Urothelium cell line (cell line): ENCODE results near the gene OR7C1.
"Not testable (repeated sequence)": the region's sequence is repeated elsewhere in the genome, so short reads cannot be mapped to it uniquely, and the experiment has no call there.

ENCODE experiments used
- DNase-seq: peaks from one replicate; pipeline ENCODE4 v3.0.0; 2011; ENCODE audit warnings: low spot score, mixed read lengths
- FAIRE-seq: peaks from 2 replicates; lab custom pipeline; 2011; peaks lifted over from hg19 to GRCh38; lab: Jason Lieb, UNC

The OR7C1 gene

DNA sequence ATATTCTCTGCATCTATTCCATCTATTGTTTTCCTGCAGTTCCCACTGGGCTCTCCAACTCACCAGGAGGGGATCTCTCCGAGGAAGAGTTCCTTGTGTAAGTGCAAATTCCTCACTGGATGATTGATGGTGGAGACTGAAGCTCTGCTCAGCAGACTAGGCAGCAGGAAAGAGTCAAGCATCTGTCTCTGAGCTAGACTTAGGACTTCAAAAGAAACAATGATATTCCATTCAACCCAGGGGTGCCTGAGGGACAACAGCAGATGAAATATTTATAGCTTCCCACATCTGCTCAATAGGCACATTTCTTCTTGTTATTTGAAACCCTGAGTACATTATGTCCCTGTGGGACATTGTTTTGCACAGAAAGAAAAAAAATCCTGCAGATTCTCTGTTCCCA lies at the start of gene OR7C1, which contains the start of gene OR7A5:
TSS of gene OR7C1 (minus strand) at position 175 of the 400 bp plus-strand sequence. CDS start 35,049 bp downstream, outside the sequence.
TSS of gene OR7A5 (minus strand) at position 175 of the 400 bp plus-strand sequence. CDS start 6,944 bp downstream, outside the sequence.
- DNase-seq (peak; percentile 6), FAIRE-seq (no peak)

DNA sequence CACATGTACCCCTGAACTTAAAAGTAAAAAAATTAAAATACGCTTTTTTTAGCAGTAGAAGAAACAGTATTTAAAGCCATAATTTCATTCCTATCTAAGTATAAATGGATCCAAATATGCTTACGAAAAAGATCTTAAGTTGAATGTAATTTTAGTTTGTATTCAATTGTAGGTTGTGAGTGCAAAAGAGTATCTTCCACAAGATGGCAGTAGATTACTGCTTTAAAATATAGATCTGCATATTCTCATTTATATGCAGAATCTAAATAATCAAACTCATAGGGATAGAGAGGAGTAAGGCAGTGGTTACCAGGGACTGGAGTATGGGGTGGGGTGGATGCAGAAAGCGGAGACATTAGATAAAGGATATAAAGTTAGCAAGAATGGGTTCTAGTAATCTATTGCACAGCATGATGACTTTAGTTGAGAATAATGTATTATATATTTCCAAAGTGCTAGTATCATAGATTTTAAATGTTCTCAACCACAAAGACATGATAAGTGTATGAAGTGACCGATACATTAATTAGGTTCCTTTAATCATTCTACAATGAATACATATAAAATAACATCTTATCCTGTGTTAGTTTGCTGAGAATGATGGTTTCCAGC lies 36.7 kb upstream of the OR7C1 start:
- FAIRE-seq (no peak), DNase-seq (peak; percentile 5)

DNA sequence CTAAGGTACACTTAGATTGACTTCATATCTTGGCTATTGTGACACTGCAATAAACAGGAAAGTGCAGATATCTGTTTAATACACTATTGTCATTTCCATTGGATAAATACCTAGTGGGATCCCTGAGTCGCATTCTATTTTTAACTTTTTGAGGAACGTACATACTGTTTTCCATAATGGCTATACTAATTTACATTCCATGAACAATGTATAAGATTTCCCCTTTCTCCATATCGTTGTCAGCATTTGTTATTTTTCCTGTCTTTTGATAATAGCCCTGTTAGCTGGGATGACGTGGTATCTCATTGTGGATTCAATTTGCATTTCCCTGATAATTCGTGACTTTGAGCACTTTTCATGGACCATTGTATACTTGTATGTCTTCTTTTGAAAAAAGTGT lies 33.5 kb upstream of the OR7C1 start:
- DNase-seq (no peak), FAIRE-seq (no peak)

DNA sequence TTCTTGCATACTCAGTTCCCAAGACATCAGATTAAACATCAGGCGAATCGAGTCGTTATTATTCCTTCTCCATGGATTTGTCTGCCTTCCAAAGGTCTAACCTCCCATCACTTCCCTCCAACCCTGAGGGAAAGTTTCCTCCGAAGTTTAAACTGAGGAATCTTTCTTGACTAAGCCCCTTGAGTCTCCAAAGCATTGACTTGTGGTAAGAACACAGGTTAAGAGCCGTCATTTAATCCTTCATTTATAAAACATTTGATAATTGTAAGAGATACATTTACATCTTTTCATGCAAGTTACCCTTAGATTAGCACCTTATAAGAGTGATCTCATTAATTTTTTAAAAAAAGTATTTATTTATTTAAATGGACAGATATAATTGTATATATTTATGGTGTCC lies 13.8 kb upstream of the OR7C1 start, which contains the start of gene OR7A10:
TSS of gene OR7A10 (minus strand) at position 101 of the 400 bp plus-strand sequence. CDS start 7,045 bp downstream, outside the sequence.
- FAIRE-seq (no peak), DNase-seq (no peak)

DNA sequence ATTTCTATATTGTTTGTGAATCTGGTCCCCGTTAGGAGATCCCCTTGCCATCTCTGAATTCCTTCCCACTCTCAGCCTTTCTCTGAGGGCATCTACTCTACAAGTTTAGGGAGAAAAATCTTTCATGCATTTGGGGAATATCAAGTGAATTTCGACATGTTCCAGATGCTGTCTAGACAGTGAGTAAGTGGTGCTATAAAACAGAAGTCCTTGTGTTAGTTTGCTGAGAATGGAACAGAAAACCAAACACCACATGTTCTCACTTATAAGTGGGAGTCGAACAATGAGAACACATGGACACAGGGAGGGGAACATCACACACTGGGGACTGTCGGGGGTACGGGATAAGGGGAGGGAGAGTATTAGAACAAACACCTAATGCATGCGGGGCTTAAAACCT lies 8.6 kb upstream of the OR7C1 start:
- FAIRE-seq, result no peak
- no peak for DNase-seq

DNA sequence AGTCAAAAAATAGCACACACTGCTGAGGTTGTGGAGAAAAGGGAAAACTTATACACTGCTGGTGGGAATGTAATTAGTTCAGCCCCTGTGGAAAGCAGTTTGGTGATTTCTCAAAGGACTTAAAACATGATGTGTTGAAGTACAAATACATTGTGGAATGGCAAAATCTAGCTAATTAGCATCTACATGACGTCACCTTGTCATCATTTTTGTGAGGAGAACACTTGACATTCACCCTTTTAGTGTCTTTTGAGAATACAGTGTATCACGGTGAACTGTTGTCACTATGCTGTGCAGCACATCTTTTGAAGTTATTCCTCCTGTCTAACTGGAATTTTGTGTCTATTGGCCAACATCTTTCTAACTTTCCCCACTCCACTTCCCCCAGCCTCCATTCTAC lies 8.2 kb upstream of the OR7C1 start:
- FAIRE-seq, result no peak

DNA sequence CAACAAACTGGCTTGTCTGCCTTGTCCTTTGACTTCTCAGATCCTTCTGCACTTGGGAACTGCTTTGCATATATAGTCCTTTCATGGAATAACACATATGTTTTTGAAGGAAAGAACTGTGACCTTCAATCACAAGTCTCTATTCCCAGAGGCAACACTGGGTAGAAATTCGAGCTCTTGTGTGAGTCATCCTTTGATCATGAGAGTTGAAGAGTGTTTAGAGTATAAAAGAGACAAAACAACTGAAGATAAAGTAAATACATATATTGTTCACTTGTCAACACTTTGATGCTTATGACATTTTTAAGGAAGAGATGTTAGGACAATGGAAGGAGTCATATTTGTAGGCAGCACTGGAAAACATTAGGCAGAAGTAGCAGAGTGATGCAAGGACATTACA lies 5.2 kb upstream of the OR7C1 start:
- DNase-seq, result no peak
- no peak for FAIRE-seq

More for the DNA sequence above, 8.2 kb upstream of the OR7C1 start:
- DNase-seq, result no peak

DNA sequence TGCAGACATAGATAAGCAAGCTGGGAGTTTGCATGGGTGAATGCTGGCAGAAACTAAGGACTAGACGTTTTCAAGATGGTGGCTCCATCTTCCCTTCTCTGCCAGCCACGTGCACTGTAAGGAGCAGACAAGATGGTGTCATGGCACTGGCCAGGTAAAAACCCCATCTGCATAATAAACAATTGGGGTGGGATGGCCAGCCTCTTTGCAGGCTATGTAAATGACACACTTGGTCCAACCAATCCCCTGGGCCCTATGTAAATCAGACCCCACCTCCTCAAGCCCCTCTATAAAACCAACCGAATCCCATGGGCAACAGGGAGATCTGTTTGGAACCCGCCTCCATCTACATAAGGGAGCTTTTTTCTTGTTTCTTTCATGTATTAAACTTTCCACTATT lies 2.4 kb upstream of the OR7C1 start:
- FAIRE-seq (no peak), DNase-seq (no peak)

DNA sequence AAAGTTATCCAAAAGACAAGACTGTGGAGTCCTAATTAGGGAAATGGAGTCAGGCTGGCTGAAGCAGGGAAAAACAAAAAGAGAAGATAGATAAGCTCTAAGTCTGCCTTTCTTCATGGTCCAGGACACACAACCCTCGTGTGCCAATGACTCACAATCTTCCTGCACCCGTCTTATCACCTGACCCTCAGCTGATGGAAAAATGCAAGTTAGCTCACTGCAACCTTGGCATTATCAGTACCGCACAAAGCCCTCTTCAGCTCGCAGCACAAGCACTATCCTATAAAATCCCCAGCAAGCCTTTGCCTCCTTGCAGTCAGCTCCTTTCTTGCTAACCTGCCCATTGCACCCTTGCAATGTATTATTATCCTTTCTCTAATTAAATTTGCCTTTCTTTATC lies 4.3 kb downstream of the OR7C1 start:
- DNase-seq (no peak), FAIRE-seq (no peak)

DNA sequence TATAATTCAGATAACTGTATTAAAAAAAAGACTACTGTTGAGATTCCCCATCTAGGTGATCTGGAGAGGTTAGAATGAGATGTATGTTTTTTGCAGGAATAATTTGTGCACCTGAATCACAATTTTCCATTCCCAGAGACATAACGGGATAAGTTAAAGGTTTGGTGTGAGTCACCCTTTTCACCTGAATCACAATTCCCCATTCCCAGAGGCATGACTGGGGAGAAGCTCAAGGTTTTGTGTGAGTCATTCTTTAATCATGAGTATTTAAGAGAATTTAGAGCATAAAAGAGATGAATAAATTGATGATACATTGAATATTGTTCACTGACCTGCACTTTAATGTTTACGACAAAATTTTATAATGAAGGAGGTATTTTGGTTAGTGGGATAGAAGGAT lies 9.0 kb downstream of the OR7C1 start:
- no peak for FAIRE-seq

DNA sequence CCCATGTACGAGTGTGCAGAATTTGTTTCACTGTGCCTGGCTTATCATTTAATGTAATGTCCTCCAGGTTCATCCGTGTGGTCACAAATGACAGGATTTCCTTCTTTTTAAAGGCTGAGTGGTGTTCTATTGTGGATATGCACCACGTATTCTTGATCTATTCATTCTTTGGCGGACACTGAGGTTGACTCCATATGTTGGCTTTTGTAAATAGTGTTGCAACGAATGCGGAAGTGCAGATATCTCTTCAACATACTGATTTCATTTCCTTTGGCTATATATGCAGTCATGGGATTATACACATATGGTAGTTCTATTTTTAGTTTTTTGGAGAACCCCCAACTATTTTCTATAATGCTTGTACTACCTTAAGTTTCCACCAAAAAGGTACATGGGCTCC lies 13.0 kb downstream of the OR7C1 start:
- no peak for FAIRE-seq
- DNase-seq, result no peak

More for the DNA sequence above, 9.0 kb downstream of the OR7C1 start:
- peak; percentile 28 for DNase-seq

DNA sequence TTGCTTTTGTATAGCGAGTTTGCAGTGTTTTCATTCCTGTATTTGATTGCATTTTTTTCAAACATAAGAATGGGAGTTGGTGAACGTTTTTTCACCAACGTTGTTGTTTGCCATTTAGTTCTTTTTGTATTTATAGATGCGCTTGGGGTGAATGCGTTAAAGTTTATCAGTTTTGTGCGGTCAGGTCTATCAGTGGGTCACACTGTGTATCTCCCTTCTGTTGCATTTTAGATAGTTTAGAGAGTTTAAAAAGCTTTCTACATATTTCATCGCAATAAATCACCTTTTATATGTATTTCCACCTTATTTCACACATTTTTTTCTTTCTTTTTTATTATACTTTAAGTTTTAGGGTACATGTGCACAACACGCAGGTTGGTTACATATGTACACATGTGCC lies 16.4 kb downstream of the OR7C1 start:
- DNase-seq (no peak), FAIRE-seq (no peak)

DNA sequence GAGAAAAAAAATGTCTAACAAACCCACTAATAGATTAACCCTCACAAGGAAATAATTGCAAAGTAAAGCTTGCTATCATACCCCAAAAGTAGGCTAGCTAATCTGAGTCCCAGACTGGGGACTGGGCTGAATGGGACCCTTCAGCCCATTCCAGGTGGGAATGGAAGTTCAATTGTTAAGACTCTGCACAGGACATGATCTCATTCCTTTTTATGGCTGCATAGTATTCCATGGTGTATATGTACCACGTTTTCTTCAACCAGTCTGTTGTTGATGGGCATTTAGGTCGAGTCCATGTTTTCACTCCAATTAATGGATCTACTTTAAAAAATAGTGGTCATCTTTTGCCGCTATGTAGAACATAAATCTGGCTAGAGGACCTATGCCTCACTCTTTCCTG lies 17.9 kb downstream of the OR7C1 start:
- FAIRE-seq, result no peak
- DNase-seq, result no peak

DNA sequence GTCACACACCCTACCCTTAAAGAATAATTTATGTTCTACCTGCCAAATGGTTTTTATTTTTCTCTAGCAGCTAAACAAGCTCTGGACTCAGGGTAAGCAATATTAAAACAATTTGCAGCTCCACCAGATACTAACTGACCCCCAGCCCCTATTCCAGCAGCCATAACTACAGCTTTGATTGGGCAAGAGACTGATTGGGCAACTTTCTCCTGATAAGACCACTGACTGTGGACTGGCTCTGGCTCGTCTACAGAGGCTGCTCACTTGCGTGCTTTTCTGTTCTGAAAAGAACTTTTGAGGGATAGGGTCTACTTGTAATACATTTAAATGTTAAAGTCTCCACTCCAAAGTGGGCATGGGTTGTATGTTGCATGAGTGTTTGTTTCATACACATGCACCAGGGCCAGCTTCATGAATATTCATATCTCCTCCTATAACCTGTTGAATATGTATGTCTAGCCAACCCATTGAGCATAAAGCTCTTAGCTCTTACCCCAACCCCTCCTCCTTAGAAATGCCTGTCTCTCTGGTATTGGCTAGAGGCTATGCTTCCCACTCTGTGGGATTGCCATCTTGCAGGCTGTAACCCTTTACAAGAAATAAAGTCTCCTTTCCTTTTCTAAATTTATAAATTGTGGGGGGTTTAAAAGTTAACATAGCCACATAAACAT lies 19.9 kb downstream of the OR7C1 start:
- DNase-seq, result no peak

DNA sequence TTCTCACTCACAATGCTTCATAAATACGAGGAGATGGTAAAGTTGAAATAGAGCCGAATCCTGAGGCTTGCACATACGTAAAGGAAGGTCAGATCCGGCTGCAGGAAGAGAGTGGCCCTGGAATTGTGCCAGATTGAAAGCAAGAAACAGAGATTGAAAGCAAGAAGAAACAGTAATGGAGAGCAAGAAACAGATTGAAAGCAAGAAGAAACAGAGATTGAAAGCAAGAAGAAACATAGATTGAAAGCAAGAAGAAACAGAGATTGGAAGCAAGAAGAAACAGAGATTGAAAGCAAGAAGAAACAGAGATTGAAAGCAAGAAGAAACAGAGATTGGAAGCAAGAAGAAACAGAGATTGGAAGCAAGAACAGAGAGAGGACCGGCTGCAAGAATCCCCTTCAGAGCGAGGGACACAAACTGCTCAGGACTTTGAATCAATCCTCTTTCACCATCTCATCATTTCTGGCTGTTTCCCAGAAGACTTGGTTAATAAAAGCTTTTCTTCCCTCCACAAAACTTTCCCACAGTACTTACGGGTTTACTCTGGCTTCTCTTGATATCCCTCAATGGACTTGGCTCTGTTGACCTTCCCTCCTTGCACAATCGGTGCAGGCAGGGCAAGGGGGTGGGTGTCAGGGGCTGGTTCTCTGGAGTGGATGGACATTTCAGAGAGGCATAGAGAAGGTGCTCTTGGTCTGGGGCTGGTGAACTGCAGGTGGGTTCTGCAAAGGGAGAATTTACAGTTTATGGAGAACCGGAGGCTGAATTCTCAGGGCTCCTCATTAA lies 25.5 kb downstream of the OR7C1 start:
- no peak for DNase-seq
- no peak for FAIRE-seq

More for the DNA sequence above, 19.9 kb downstream of the OR7C1 start:
- FAIRE-seq, result no peak

DNA sequence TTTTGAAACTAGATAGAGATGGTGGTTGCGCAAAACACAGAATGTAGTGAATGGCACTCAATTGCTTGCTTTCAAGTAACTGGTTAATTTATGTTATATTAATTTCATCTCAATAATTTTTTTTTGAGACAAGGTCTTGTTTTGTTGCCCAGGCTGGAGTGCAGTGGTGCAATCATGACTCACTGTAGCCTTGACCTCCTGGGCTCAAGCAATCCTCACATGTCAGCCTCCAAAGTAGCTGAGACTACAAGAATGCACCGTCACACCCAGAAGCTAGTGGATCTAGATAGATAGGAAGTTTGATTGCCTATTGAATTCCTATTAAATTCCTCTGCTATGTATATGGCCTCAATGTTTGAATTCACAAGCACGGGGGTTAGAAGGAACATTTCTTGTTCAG lies 30.2 kb downstream of the OR7C1 start:
- FAIRE-seq (no peak), DNase-seq (no peak)

DNA sequence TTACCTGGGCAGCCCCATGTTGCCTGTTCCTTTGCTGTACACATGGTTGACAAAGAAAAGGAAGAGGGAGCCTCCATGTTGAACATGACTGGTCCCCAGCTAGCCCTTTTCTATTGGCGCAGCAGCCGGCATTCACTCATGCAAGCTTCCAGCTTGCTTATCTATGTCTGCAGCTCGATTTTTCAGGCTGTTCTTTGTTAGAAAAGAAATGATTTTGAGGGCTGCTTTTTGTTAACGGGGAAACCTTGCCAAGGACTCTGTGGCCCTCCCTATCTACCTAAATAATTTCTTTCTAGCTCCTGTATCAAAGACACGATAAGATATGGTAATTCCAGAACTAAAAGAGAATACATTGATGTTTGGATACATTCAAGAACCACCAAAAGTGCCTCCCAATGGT lies 36.2 kb downstream of the OR7C1 start:
- no peak for FAIRE-seq
- no peak for DNase-seq

DNA sequence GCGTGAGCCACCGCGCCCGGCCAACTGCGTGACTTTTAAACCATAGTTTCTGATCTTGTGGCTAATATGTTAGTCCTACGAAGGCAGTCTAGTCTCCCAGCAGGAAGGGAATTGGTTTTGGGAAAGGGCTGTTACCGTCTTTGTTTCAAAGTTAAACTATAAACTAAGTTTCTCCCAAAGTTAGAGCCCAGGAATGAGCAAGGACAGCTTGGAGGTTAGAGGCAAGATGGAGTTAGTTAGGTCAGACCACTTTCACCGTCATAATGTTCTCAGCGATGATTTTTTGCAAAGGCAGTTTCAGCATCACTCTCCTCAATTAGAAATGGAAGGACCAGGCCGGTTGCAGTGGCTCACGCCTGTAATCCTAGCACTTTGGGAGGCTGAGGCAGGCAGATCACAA lies 39.0 kb downstream of the OR7C1 start:
- DNase-seq (no peak), FAIRE-seq (no peak)

DNA sequence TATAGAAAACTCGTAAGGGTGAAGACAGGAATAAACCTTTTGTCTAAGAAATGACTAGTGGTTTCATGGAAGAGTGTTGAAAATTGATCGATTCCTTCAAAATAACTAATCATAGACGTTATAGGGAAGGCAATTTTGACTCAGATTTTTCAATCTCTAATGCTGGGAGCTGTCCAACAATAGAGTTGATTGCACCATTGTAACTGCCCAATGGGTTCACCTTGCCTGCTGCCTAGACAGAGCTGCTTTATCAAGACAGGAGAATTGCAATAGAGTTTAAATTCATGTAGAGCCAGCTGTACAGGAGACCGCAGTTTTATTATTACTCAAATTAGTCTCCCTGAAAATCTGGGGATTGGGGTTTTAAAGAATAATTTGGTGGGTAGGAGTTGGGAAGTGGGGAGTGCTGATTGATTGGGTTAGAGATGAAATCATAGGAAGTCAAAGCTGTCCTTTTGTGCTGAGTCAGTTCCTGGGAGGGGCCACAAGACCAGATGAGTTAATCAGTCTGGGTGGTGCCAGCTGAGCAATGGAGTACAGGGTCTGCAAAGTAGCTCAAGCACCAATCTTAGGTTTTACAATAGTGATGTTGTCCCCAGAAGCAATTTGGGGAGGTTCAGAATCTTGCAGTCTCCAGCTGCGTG lies 39.8 kb downstream of the OR7C1 start:
- DNase-seq, result no peak
- FAIRE-seq, result no peak

DNA sequence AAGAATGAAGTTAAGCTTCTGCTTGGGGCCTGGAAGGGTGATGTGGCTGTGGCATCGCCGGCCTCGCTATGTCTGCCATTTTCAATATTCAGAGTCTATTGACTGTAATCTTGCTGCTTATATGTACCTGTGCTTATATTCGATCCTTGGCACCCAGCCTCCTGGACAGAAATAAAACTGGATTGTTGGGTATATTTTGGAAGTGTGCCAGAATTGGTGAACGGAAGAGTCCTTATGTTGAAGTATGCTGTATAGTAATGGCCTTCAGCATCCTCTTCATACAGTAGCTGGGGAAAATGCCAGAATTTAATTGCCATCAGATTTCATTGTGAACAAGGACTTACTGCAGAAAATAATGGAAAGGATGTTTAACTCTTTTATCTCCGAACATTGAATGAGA lies 42.7 kb downstream of the OR7C1 start:
- FAIRE-seq, DNase-seq: not testable (repeated sequence)

DNA sequence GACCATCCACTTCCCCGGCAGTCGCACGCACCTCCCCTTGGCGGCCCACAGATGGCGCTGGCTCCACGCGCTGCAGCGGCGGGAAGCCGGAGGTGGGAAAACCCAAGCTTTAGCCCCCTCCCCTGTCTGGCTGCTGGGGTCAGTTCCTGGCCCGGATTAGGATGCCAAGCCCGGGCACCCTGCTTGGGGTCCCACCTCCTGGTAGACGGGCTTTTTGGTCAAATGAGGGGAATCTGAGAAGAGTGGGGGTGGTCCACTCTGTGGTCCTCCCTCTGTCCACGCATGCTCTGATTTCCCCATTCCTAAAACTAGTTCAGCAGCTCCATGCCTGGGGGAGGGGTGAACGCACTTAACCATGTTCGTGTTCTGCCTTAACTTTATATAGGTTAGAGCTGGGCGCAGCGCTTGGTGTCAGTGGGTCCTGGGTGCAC lies 48.5 kb downstream of the OR7C1 start:
- FAIRE-seq, result no peak

More for the DNA sequence above, 48.5 kb downstream of the OR7C1 start:
- peak; percentile 48 for DNase-seq
